Islet precursor cell (in vitro differentiated cells): ENCODE measurements around the gene SLC39A11.
"Not testable (repeated sequence)": the region's sequence is repeated elsewhere in the genome, so short reads cannot be mapped to it uniquely, and the experiment has no call there.

ENCODE experiments used
- DNase-seq: peaks from one replicate; pipeline ENCODE4 v3.0.0-alpha.2; 2018

Gene SLC39A11

GRCh38 chr17:72665852-72666851, 426.3 kb downstream of the SLC39A11 start:
- no peak for DNase-seq

GRCh38 chr17:72662827-72663190, 429.7 kb downstream of the SLC39A11 start:
- DNase-seq = no peak

- DNase-seq = no peak
Measured at GRCh38 chr17:72661945-72662826, 430.3 kb downstream of the SLC39A11 start.

- DNase-seq = peak; percentile 98
Measured at GRCh38 chr17:72661116-72661944, 431.2 kb downstream of the SLC39A11 start.

DNA sequence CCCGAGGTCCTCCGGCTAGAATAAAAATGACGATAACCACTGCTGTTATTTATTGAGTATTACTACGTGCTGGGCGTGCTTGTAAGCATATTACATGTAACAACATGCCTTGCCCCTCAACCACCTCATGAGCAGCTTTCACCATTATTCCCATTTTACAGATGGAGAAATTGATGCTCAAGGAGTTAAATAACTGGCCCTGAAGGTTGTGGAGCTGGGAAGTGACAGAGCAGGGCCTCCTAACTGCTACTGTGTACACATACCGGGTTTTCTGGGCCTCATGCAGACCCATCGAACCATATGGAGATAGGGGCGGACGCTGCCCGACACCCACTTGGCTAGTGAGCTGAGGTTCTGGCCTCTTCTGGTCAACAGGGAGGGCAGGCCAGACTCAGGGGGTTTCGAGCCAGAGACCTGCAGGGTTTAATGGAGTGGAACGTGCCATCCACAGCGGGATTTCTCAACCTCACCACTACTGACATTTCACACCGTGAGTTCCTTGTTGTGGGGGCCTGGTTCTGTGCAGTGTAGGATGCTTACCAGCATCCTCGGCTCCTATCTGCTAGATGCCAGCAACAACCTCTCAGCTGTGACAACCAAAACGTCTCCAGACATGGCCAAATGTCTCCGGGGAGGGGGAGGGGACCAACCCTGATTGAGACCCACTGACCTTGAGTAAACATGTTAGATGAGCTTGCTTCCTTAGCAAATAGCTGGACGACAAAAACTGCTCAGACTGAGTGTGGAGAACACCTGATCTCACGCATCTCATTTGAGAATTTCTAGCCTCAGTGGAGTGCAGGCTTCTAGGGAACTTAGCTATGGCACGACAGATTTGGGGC, 432.0 kb downstream of the SLC39A11 start:
- DNase-seq = no peak

GRCh38 chr17:72659811-72660210, 432.7 kb downstream of the SLC39A11 start:
- no peak for DNase-seq

DNA sequence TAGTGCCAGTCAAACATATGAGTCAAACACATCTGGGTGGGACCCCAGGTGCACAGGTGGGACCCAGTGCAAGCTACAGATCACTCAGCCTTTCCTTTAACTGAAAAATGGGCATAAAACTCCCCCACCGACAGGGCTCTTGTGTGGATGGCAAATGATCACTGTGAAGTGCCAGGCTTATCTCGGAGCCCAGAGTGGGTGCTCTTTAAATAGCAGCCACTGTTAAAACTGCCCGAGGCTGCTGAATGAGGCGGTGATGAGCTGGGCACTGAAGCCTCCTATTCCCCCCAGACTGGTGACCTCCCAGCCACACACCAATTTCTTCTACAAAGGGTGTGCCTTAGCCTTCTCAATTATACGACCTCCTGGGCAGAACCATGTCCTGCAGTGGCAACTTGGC, 433.8 kb downstream of the SLC39A11 start:
- no peak for DNase-seq

DNA sequence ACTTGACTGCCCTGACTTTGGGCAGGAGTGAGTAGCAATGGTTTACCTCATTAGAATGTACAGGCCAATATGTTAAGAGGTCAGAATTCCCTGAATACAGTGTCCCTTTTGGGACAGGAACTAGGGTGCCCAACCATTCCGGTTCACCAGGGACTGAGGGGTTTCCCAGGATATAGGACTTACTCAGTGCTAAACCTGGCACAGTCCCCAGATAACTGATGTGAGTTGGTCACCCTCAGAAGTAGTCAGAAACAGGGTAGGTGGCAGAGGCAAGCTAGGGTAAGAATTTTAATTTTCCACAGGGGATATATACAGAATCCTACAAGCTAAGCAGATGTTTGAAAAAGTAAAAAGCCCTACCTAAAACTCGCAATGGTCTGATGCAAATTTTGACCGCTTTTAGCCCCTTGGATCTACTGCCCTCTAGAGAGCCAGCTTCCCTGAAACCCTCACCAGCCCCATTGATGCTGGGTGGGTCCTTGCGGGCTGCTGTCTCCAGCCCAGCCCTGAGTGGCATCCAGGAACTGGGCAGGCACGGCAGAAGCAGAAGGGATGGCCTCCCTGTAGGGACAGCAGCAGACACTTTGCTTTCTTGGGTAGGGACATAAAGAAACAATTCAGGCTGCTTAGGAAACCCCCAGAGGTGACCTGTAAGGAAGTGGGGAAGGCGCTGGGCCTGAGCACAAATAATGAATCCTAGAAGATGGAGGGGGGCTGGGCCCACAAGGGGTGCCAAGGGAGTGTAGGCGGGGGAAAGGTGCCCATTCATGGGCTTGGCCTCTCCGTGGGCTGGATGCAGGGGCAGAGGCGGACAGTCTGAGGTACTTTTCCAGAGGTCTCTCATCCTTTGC, 434.8 kb downstream of the SLC39A11 start:
- DNase-seq = no peak

- DNase-seq = peak; percentile 85
Measured at GRCh38 chr17:72656130-72656763, 436.2 kb downstream of the SLC39A11 start.

GRCh38 chr17:72654706-72655105, 437.8 kb downstream of the SLC39A11 start:
- no peak for DNase-seq

DNA sequence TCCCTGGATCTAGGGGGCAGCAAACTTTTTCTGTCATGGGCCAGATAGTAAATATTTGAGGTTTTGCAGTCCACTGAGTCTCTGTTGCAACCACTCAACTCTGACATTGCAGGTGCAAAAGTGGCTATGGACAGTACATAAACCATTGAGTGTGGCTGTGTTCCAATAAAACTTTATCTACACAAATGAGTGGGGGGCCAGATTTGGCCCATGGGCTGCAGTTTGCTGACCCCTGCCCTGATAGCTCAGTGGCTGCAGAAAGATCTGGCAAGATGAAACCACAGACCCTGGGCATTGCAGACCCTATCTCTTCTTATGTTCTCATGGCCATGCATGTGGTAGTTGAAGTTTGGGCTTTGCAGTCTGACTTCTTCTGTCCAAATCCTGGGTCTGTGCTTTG, 440.5 kb downstream of the SLC39A11 start:
- DNase-seq = no peak

GRCh38 chr17:72648702-72649101, 443.8 kb downstream of the SLC39A11 start:
- no peak for DNase-seq

GRCh38 chr17:72646176-72646575, 446.3 kb downstream of the SLC39A11 start:
- DNase-seq = peak; percentile 69

- no peak for DNase-seq
Measured at GRCh38 chr17:72644492-72644891, 448.0 kb downstream of the SLC39A11 start.

- DNase-seq = no peak
Measured at GRCh38 chr17:72643575-72644216, 448.8 kb downstream of the SLC39A11 start.

DNA sequence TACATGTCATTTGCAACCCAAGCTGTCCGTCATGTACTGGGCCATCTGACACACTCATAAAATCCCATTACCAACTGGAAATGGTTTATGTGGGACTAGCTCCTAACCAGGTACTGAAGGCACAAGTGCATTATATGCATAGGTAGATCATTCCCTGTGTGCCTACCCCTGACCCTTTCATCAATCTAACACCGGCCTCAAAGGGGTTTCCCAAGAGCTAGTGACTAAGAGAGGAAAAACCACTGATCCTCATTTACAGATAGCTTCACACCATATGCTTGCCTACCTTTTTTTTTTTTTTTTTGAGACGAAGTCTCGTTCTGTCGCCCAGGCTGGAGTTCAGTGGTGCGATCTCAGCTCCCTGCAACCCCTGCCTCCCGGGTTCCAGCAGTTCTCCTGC, 449.8 kb downstream of the SLC39A11 start:
- no peak for DNase-seq

DNA sequence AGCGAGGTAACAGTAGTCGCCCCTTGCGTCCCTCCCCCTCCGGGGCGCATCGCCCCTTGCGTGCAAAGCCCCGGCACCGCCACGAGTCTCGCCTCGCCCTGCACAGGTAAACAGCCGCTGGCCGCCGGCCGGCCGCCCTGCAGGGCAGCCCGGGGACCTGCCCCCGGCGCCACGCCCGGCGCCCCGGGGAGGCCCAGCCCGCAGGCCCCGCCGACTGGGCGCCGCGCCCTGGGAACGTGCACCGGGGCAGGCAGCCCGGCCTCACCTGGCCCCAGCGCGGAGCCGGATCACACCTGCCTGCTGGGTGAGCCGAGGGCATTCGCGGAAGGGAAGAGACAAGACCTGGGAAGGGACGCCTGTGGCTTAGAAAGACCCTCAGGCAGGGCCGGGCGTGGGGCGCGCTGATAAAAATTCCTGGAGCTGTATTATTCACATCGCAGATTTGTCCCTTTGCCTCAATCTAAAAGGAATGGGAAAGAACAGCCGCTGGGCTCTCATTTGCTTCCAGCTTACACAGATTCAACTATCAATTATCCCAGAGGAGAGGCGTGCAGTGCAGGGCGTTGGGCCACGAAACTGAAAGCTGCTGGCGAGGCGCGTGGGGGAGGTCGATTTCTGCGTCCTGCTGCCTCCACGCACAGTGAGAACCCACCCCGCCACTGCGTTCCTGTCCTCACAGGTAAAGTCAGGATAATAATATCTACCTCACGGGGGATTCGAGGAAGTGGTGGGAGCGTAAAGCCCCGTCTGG, 451.9 kb downstream of the SLC39A11 start:
- DNase-seq = no peak

DNA sequence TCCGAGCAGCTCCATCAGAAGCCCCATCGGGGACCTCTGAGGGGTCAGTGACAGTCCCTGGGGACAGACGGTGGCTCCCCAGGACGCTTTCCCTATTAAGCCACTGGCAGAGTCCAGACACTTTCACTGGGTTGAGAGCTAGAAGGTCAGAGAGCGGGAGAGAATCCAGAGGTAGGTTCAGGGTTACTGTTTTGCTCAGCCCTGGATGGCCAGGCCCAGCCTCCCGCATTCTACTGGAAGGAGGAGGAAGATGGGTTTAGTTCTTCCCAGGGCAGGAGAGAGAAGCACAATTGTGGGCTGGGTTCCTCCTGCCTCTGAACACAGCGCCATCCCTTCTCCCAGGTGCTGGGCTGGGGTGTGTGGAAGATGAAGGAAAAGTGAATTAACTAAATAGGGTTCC, 452.8 kb downstream of the SLC39A11 start:
- no peak for DNase-seq

DNA sequence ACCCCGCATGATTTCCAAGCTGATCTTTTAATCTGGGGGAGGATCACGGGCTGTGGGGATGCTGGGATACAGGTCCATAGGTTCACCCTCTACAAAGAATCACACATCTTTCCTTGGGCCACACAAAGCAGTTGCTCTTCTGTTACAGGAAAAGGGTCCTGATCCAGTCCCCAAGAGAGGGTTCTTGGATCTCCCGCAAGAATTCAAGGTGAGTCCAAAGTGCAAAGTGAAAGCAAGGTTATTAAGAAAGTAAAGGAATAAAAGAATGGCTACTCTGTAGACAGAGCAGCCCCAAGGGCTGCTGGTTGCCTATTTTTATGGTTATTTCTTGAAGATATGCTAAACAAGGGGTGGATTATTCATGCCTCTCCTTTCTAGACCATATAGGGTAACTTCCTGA, 453.6 kb downstream of the SLC39A11 start:
- DNase-seq = not testable (repeated sequence)
